HepG2 (cell line): ENCODE measurements around the gene C5AR1. TPM values are rescaled to one million over a fixed set of nuclear protein-coding genes. Genes with fewer than 3 reads are reported as not detected.

Experiments
- AGO1 ChIP-seq: fragments of 200-400 bp; formaldehyde crosslinking; IDR thresholded peaks from 2 replicates; pipeline ENCODE4 v1.6.1; 2017; ENCODE audit warnings: mild to moderate bottlenecking, low read depth, low read length, moderate library complexity; ENCODE audit not compliant: poor library complexity, severe bottlenecking
- BRF2 ChIP-seq: sonication (generic); formaldehyde crosslinking; IDR thresholded peaks from 2 replicates; pipeline ENCODE4 v1.8.1; 2022; ENCODE audit warnings: mild to moderate bottlenecking, missing genetic modification reagents
- ELF1 ChIP-seq: sonication (generic); formaldehyde crosslinking; IDR thresholded peaks from 2 replicates; pipeline ENCODE4 v1.4.0; 2020; ENCODE audit warnings: missing genetic modification reagents
- ELF3 ChIP-seq: IDR thresholded peaks from 2 replicates; pipeline ENCODE4 v1.6.1; 2016; ENCODE audit warnings: missing genetic modification reagents, missing compliant biosample characterization
- FOXA3 ChIP-seq: IDR thresholded peaks from 2 replicates; pipeline ENCODE4 v1.6.1; 2016; ENCODE audit warnings: missing genetic modification reagents, missing compliant biosample characterization
- FOXC1 ChIP-seq: sonication (generic); formaldehyde crosslinking; IDR thresholded peaks from 2 replicates; pipeline ENCODE4 v1.8.0; 2022; ENCODE audit warnings: mild to moderate bottlenecking, missing genetic modification reagents, borderline replicate concordance
- KDM1A ChIP-seq: IDR thresholded peaks from 2 replicates; pipeline ENCODE4 v1.6.1; 2016; ENCODE audit warnings: missing compliant biosample characterization
- MAF1 ChIP-seq: sonication (generic); formaldehyde crosslinking; IDR thresholded peaks from 2 replicates; pipeline ENCODE4 v1.5.0; 2020; ENCODE audit warnings: missing genetic modification reagents, borderline replicate concordance
- MAFF ChIP-seq: IDR thresholded peaks from 2 replicates; pipeline ENCODE4 v1.6.1; 2011; ENCODE audit warnings: low read depth, low read length, improper control_type of control experiment
- MBD4 ChIP-seq: IDR thresholded peaks from 2 replicates; pipeline ENCODE4 v1.6.1; 2012; ENCODE audit warnings: low read length, inconsistent platforms, borderline replicate concordance
- NFRKB ChIP-seq: fragments of 450-650 bp; IDR thresholded peaks from 2 replicates; pipeline ENCODE4 v1.6.1; 2017
- NPAS2 ChIP-seq: sonication (generic); formaldehyde crosslinking; IDR thresholded peaks from 2 replicates; pipeline ENCODE4 v1.8.0; 2022; ENCODE audit warnings: mild to moderate bottlenecking, missing genetic modification reagents, borderline replicate concordance
- POLR2AphosphoS5 ChIP-seq: IDR thresholded peaks from 2 replicates; pipeline ENCODE4 v1.6.1; 2012; ENCODE audit warnings: low read depth, low read length
- SAP130 ChIP-seq: IDR thresholded peaks from 2 replicates; pipeline ENCODE4 v1.6.1; 2016; ENCODE audit warnings: low read depth
- SIX4 ChIP-seq: sonication (generic); formaldehyde crosslinking; IDR thresholded peaks from 2 replicates; pipeline ENCODE4 v1.4.0; 2020; ENCODE audit warnings: missing genetic modification reagents
- SNAI1 ChIP-seq: sonication (generic); formaldehyde crosslinking; IDR thresholded peaks from 2 replicates; pipeline ENCODE4 v1.5.0; 2020; ENCODE audit warnings: mild to moderate bottlenecking, missing genetic modification reagents, borderline replicate concordance
- THYN1 ChIP-seq: sonication (generic); formaldehyde crosslinking; IDR thresholded peaks from 2 replicates; pipeline ENCODE4 v1.8.1; 2023; ENCODE audit warnings: low read depth, mild to moderate bottlenecking, moderate library complexity, missing genetic modification reagents, borderline replicate concordance
- XBP1 ChIP-seq: sonication (generic); formaldehyde crosslinking; IDR thresholded peaks from 2 replicates; pipeline ENCODE4 v1.5.0; 2020; ENCODE audit warnings: missing genetic modification reagents
- YEATS2 ChIP-seq: sonication (generic); formaldehyde crosslinking; IDR thresholded peaks from 2 replicates; pipeline ENCODE4 v1.4.0; 2020; ENCODE audit warnings: missing genetic modification reagents, borderline replicate concordance
- ZBTB37 ChIP-seq: sonication (generic); formaldehyde crosslinking; IDR thresholded peaks from 2 replicates; pipeline ENCODE4 v1.4.0; 2020; ENCODE audit warnings: mild to moderate bottlenecking, missing genetic modification reagents
- ZFAT ChIP-seq: sonication (generic); formaldehyde crosslinking; conservative IDR thresholded peaks from 2 replicates; pipeline ENCODE4 v1.8.1; 2023; ENCODE audit warnings: missing genetic modification reagents, inconsistent platforms
- ZFYVE20 ChIP-seq: sonication (generic); formaldehyde crosslinking; IDR thresholded peaks from 2 replicates; pipeline ENCODE4 v1.8.0; 2023; ENCODE audit warnings: low read depth, mild to moderate bottlenecking, moderate library complexity, missing genetic modification reagents, borderline replicate concordance
- ZNF282 ChIP-seq: fragments of 450-650 bp; IDR thresholded peaks from 2 replicates; pipeline ENCODE4 v1.6.1; 2018; ENCODE audit not compliant: partially characterized antibody
- ZNF326 ChIP-seq: sonication (generic); formaldehyde crosslinking; IDR thresholded peaks from 2 replicates; pipeline ENCODE4 v1.4.0; 2020; ENCODE audit warnings: missing genetic modification reagents, borderline replicate concordance
- ZNF331 ChIP-seq: sonication (generic); formaldehyde crosslinking; IDR thresholded peaks from 2 replicates; pipeline ENCODE4 v1.4.0; 2020; ENCODE audit warnings: missing genetic modification reagents
- ZNF776 ChIP-seq: sonication (generic); formaldehyde crosslinking; IDR thresholded peaks from 2 replicates; pipeline ENCODE4 v1.4.0; 2020; ENCODE audit warnings: mild to moderate bottlenecking, missing genetic modification reagents
- polyA plus RNA-seq, 8 experiments: library from polyadenylated mRNA; depleted of rRNA in 3 of 8; stranded (reverse) in 7 of 8; unstranded in 1 of 8; fragments of >200 nt; fragmentation: Illumina TruSeq in 4 of 8; extraction: Trizol in 4 of 8; gene quantifications; 2 replicates each; pipeline versions ENCODE4 v1.2.1 to v1.2.3, GENCODE V29; 2011 to 2016; ENCODE audit warnings: low read depth in 4 of 8, missing spikeins in 1 of 8, mixed read lengths in 1 of 8; ENCODE audit not compliant: insufficient read depth in 1 of 8
- total RNA-seq, 5 experiments: library from RNA; depleted of rRNA; stranded (reverse); fragments of >200 nt; fragmentation: Illumina TruSeq; extraction: Trizol; gene quantifications; 2 replicates each; pipeline ENCODE4 v1.2.3, GENCODE V29; 2016; ENCODE audit warnings: low read depth in 1 of 5

The C5AR1 gene
- total and polyA plus RNA-seq, 2 of the 13 experiments (the other 11 are each of a cell fraction or from before 2014, with no cell fraction given), result 0.07 to 1.6 TPM

GRCh38 chr19:47273313-47274070 is 36.2 kb upstream of the C5AR1 start (continued):
- no peak for TF ChIP-seq ZFYVE20 (CRISPR knock-in tag)
- no peak; the same call in 1 of the 2 replicates for TF ChIP-seq MAF1 (CRISPR knock-in tag)
- no peak for TF ChIP-seq BRF2
- TF ChIP-seq ZFAT (CRISPR knock-in tag), result no peak
- 0 out of 2 replicates have a peak, but pooled peaks have one; percentile 10 for TF ChIP-seq POLR2AphosphoS5
- TF ChIP-seq KDM1A (CRISPR knock-in tag), result no peak
- no peak for TF ChIP-seq ZNF326 (CRISPR knock-in tag)
- TF ChIP-seq ZNF331 (CRISPR knock-in tag), result 0 out of 2 replicates have a peak, but pooled peaks have one; percentile 26
- TF ChIP-seq ELF1 (CRISPR knock-in tag), result peak; percentile 88
- TF ChIP-seq ELF3 (CRISPR knock-in tag), result peak; percentile 81; the same call in 1 of the 2 replicates
- TF ChIP-seq ZNF776 (CRISPR knock-in tag), result peak; percentile 79
- TF ChIP-seq NFRKB, result no peak
- TF ChIP-seq XBP1 (CRISPR knock-in tag), result no peak
- TF ChIP-seq THYN1, result no peak
- no peak for TF ChIP-seq ZBTB37
- no peak for TF ChIP-seq ZNF282
- TF ChIP-seq SIX4 (CRISPR knock-in tag), result 0 out of 2 replicates have a peak, but pooled peaks have one; percentile 33
- TF ChIP-seq MAFF, result no peak
- TF ChIP-seq SAP130 (CRISPR knock-in tag), result peak; percentile 91
- no peak; the same call in 1 of the 2 replicates for TF ChIP-seq YEATS2 (CRISPR knock-in tag)
- no peak for TF ChIP-seq NPAS2 (CRISPR knock-in tag)
- TF ChIP-seq AGO1, result peak; percentile 59
- 0 out of 2 replicates have a peak, but pooled peaks have one; percentile 37 for TF ChIP-seq SNAI1 (CRISPR knock-in tag)
- no peak for TF ChIP-seq MBD4
- TF ChIP-seq FOXA3 (CRISPR knock-in tag), result peak; percentile 34; the same call in 1 of the 2 replicates
- TF ChIP-seq FOXC1 (CRISPR knock-in tag), result no peak
